BE2C (cell line): ENCODE measurements around the gene NUDT7.

Experiments
- DNase-seq: peaks from one replicate; pipeline ENCODE4 v3.0.0-alpha.2; 2020
- H3K27me3 ChIP-seq: fragments of 250-450 bp; sonication (Bioruptor Pico); 2 replicates; pipeline ENCODE4 v1.5.1; 2020; ENCODE audit warnings: mild to moderate bottlenecking
- H3K36me3 ChIP-seq: fragments of 250-450 bp; sonication (Bioruptor Pico); 2 replicates; pipeline ENCODE4 v1.5.1; 2020; ENCODE audit warnings: mild to moderate bottlenecking
- H3K4me1 ChIP-seq: fragments of 250-450 bp; sonication (Bioruptor Pico); 2 replicates; pipeline ENCODE4 v1.5.1; 2020
- H3K4me3 ChIP-seq: 2 replicates; pipeline ENCODE4 v1.5.1; 2011; ENCODE audit warnings: low read depth, low read length
- H3K9me3 ChIP-seq: fragments of 250-450 bp; sonication (Bioruptor Pico); 2 replicates; pipeline ENCODE4 v1.5.1; 2020
- CTCF ChIP-seq: IDR thresholded peaks from 2 replicates; pipeline ENCODE4 v1.5.1; 2012; ENCODE audit warnings: mild to moderate bottlenecking, low read depth, low read length

NUDT7 gene

GRCh38 chr16:77767826-77768225 is 45.5 kb downstream of the NUDT7 start:
- Histone ChIP-seq H3K9me3 (no peaks in the 10 kb centered on the region), H3K36me3 (no peaks in the 10 kb centered on the region), H3K4me3 (no peak overlapping the region), H3K4me1 (no peaks in the 10 kb centered on the region), H3K27me3 (no peaks in the 10 kb centered on the region)
- no peak for TF ChIP-seq CTCF
- no peak for DNase-seq

GRCh38 chr16:77775911-77776909 is 53.9 kb downstream of the NUDT7 start:
- no peak for DNase-seq
- H3K9me3 ChIP-seq: no peaks in the 10 kb centered on the region

GRCh38 chr16:77777745-77778144 is 55.4 kb downstream of the NUDT7 start:
- Histone ChIP-seq H3K9me3 (no peaks in the 10 kb centered on the region), H3K4me1 (no peaks in the 10 kb centered on the region), H3K4me3 (no peak overlapping the region), H3K27me3 (no peaks in the 10 kb centered on the region), H3K36me3 (no peaks in the 10 kb centered on the region)
- no peak for TF ChIP-seq CTCF
- no peak for DNase-seq

More at GRCh38 chr16:77775911-77776909, 53.9 kb downstream of the NUDT7 start:
- no peak for TF ChIP-seq CTCF
- H3K4me1 ChIP-seq: no peaks in the 10 kb centered on the region
- no peak overlapping the region for H3K4me3 ChIP-seq
- no peaks in the 10 kb centered on the region for H3K27me3 ChIP-seq
- H3K36me3 ChIP-seq: no peaks in the 10 kb centered on the region

GRCh38 chr16:77780378-77780837 is 58.1 kb downstream of the NUDT7 start:
- no peak for TF ChIP-seq CTCF
- H3K27me3 ChIP-seq: no peaks in the 10 kb centered on the region
- H3K4me1 ChIP-seq: no peaks in the 10 kb centered on the region
- no peaks in the 10 kb centered on the region for H3K36me3 ChIP-seq
- H3K9me3 ChIP-seq: no peaks in the 10 kb centered on the region
- H3K4me3 ChIP-seq: no peak overlapping the region
- DNase-seq: no peak

GRCh38 chr16:77781091-77781490 is 58.8 kb downstream of the NUDT7 start:
- Histone ChIP-seq H3K27me3 (no peaks in the 10 kb centered on the region), H3K9me3 (no peaks in the 10 kb centered on the region), H3K4me3 (no peak overlapping the region), H3K36me3 (no peaks in the 10 kb centered on the region), H3K4me1 (no peaks in the 10 kb centered on the region)
- no peak for TF ChIP-seq CTCF
- DNase-seq: no peak

GRCh38 chr16:77782694-77783093 is 60.4 kb downstream of the NUDT7 start:
- DNase-seq: no peak
- Histone ChIP-seq H3K9me3 (no peaks in the 10 kb centered on the region), H3K36me3 (no peaks in the 10 kb centered on the region), H3K27me3 (peaks cover 3% of the 10 kb centered on the region), H3K4me1 (no peaks in the 10 kb centered on the region), H3K4me3 (no peak overlapping the region)
- peak; percentile 14; the same call in 1 of the 2 replicates for TF ChIP-seq CTCF
